Astrocyte of the spinal cord (primary cell): ENCODE results near the gene LTO1.

Experiments
- DNase-seq: peaks from one replicate; pipeline ENCODE4 v3.0.0; 2011; ENCODE audit warnings: low read depth, low spot score
- H3K4me3 ChIP-seq: 2 replicates; pipeline ENCODE4 v1.5.1; 2011; ENCODE audit warnings: low read depth, mild to moderate bottlenecking, low read length, moderate library complexity
- CTCF ChIP-seq: IDR thresholded peaks from 2 replicates; pipeline ENCODE4 v1.5.1; 2012; ENCODE audit warnings: low read depth, mild to moderate bottlenecking, low read length, inconsistent platforms
- in situ Hi-C: cut with HindIII; loops from 2 replicates; pipeline ENCODE4 v1.10.0; 2017; ENCODE audit warnings: low sequenced_read_pairs

Gene LTO1

DNA sequence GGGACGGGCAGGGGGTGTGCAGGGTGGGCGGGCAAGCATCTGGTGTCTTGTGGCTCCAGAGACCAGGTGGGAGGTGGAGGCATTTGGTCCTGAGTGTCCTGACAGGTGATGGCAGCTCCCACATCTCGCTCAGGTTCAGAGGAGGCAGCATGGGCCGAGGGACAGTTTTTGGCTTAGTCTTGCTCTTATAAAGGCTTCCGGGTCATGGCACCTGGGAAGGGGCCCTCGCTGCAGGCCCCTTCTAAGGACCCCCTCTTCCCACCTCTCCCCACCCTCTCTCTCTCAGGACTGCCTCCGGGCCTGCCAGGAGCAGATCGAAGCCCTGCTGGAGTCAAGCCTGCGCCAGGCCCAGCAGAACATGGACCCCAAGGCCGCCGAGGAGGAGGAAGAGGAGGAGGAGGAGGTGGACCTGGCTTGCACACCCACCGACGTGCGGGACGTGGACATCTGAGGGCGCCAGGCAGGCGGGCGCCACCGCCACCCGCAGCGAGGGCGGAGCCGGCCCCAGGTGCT is 24.3 kb downstream of the LTO1 start:
- in situ Hi-C loops = loop anchor here (25.0 kb wide), 1 partner anchor 539 kb away; no protein-coding TSS in a partner anchor
- H3K4me3 ChIP-seq = no peak overlapping the region
- no peak for TF ChIP-seq CTCF
- DNase-seq = no peak

- DNase-seq = no peak
- TF ChIP-seq CTCF = no peak
- in situ Hi-C loops = loop anchor here (25.0 kb wide), 1 partner anchor 538 kb away; no protein-coding TSS in a partner anchor
- H3K4me3 ChIP-seq = no peak overlapping the region
Measured at GRCh38 chr11:69650081-69650831, 24.9 kb downstream of the LTO1 start.

GRCh38 chr11:69649576-69649900 is 25.6 kb downstream of the LTO1 start:
- in situ Hi-C loops = no loop called here
- no peak overlapping the region for H3K4me3 ChIP-seq
- no peak for TF ChIP-seq CTCF
- DNase-seq = no peak

DNA sequence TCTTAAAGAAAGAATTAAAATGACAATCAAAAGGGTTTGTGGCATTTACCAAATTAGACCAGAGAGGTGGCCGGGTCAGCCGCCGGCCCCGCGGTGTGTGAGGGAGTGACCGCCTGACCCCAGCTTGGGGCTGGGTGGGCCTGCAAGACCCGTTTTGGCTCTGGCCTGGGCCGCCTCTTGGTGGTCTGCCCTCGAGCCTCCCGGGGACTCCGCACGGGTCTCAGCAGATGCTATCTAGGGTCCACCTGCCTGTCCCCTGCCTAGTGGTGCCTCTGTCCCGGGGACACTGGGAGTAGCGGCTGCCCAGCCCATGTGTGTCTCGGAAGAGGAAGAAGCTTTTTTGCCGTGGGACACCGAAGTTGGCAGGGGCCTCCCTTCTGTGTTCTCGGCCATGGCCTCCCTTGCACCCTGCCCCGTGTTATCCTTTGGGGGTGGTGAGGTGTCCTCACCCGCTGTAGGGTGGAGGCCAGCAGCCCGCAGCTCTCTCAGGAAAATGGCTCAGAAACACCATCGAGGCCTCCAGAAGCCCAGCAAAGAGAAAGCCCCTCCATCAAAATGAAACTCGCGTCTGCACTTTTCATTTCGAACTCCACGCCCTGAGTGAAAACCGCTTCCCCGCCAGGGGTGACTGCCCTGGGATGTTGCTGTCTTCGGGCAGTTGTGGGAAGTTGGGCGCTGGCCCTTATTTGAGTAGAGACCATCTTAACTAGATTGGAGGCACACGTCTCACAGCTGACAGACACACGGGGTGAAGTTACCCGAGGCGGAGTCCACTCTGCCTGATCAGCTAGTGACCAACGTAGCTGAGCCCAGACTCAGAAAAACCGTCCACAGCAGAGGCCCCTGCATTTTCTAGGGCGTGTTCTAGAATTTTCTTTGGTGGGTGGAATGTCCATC is 26.2 kb downstream of the LTO1 start:
- in situ Hi-C loops = no loop called here
- no peak for TF ChIP-seq CTCF
- no peak for DNase-seq
- H3K4me3 ChIP-seq = no peak overlapping the region

- in situ Hi-C loops = no loop called here
Measured at GRCh38 chr11:69647761-69648497, 27.2 kb downstream of the LTO1 start.

More at GRCh38 chr11:69647761-69648497, 27.2 kb downstream of the LTO1 start:
- TF ChIP-seq CTCF = no peak
- H3K4me3 ChIP-seq = no peak overlapping the region
- DNase-seq = no peak
